ENCODE measurements around the gene CDC5L.

GRCh38 chr6:44493593-44493992, 106.1 kb downstream of the CDC5L start:
- no peak for TF ChIP-seq POLR2A (IDR thresholded peaks at IDR 0.05)
- no peak for TF ChIP-seq CTCF (IDR thresholded peaks at IDR 0.05)
